ENCODE data around the gene HRH2.
"Not testable (repeated sequence)": the region's sequence is repeated elsewhere in the genome, so short reads cannot be mapped to it uniquely, and the experiment has no call there.

Gene HRH2

GRCh38 chr5:175640106-175640775 lies 17.6 kb upstream of the HRH2 start:
- intact Hi-C loops (cut with DNase I) = no loop called here
- no peak for DNase-seq

- DNase-seq = no peak
- intact Hi-C loops (cut with DNase I) = no loop called here
These were observed 14.9 kb upstream of the HRH2 start for GRCh38 chr5:175642998-175643397.

- no peak for DNase-seq
- intact Hi-C loops (cut with DNase I) = no loop called here
These were observed 11.6 kb upstream of the HRH2 start for GRCh38 chr5:175646251-175646650.

- no peak for DNase-seq
- intact Hi-C loops (cut with DNase I) = no loop called here
These were observed 7.9 kb upstream of the HRH2 start for GRCh38 chr5:175649967-175650366.

GRCh38 chr5:175650430-175651205 lies 7.3 kb upstream of the HRH2 start:
- intact Hi-C loops (cut with DNase I) = not testable (repeated sequence)

GRCh38 chr5:175652741-175653663 lies 4.9 kb upstream of the HRH2 start:
- intact Hi-C loops (cut with DNase I) = no loop called here
- DNase-seq = no peak

More at GRCh38 chr5:175650430-175651205, 7.3 kb upstream of the HRH2 start:
- not testable (repeated sequence) for DNase-seq

- no peak for DNase-seq
- intact Hi-C loops (cut with DNase I) = no loop called here
These were observed 4.1 kb upstream of the HRH2 start for GRCh38 chr5:175653763-175654162.

GRCh38 chr5:175654339-175654738 lies 3.5 kb upstream of the HRH2 start:
- no peak for DNase-seq
- intact Hi-C loops (cut with DNase I) = no loop called here

- DNase-seq = no peak
- intact Hi-C loops (cut with DNase I) = no loop called here
These were observed 3.1 kb upstream of the HRH2 start for GRCh38 chr5:175654807-175655206.

GRCh38 chr5:175655411-175655810 lies 2.5 kb upstream of the HRH2 start:
- no peak for DNase-seq
- intact Hi-C loops (cut with DNase I) = no loop called here

GRCh38 chr5:175656966-175657365 lies 905 bp upstream of the HRH2 start:
- intact Hi-C loops (cut with DNase I) = no loop called here
- DNase-seq = no peak

GRCh38 chr5:175658299-175659145 lies 651 bp downstream of the HRH2 start:
- peak in 10 of 42 donors; percentile 27 to 66 (median 47) for DNase-seq
- intact Hi-C loops (cut with DNase I) = no loop called here

GRCh38 chr5:175659546-175660253 lies 1.8 kb downstream of the HRH2 start:
- DNase-seq = peak in 2 of 42 donors; percentile 50 to 58
- intact Hi-C loops (cut with DNase I) = no loop called here

- no peak for DNase-seq
- intact Hi-C loops (cut with DNase I) = no loop called here
These were observed 5.6 kb downstream of the HRH2 start for GRCh38 chr5:175663186-175664184.

- intact Hi-C loops (cut with DNase I) = no loop called here
- DNase-seq = no peak
These were observed 6.9 kb downstream of the HRH2 start for GRCh38 chr5:175664723-175665122.

GRCh38 chr5:175666216-175666615 lies 8.3 kb downstream of the HRH2 start:
- peak in 1 of 42 donors; percentile 1 for DNase-seq
- intact Hi-C loops (cut with DNase I) = no loop called here

- intact Hi-C loops (cut with DNase I) = no loop called here
- peak in 1 of 42 donors; percentile 1 for DNase-seq
These were observed 10.1 kb downstream of the HRH2 start for GRCh38 chr5:175668006-175668405.

Measured in head of caudate nucleus (tissue), 42 donors.